HL-60/S4 treated with retinoic acid at 250 ng/mL for 4 days and 3 days (cell line): ENCODE data around the gene B4GALNT3.
"Not testable (repeated sequence)": the region's sequence is repeated elsewhere in the genome, so short reads cannot be mapped to it uniquely, and the experiment has no call there.

Experiments used
- in situ Hi-C: fragments of 300-500 bp; cut with MboI; formaldehyde crosslinking; loops from 2 replicates; pipeline ENCODE4 v1.7.0; 2022; ENCODE audit warnings: low sequenced_read_pairs

The B4GALNT3 gene

DNA sequence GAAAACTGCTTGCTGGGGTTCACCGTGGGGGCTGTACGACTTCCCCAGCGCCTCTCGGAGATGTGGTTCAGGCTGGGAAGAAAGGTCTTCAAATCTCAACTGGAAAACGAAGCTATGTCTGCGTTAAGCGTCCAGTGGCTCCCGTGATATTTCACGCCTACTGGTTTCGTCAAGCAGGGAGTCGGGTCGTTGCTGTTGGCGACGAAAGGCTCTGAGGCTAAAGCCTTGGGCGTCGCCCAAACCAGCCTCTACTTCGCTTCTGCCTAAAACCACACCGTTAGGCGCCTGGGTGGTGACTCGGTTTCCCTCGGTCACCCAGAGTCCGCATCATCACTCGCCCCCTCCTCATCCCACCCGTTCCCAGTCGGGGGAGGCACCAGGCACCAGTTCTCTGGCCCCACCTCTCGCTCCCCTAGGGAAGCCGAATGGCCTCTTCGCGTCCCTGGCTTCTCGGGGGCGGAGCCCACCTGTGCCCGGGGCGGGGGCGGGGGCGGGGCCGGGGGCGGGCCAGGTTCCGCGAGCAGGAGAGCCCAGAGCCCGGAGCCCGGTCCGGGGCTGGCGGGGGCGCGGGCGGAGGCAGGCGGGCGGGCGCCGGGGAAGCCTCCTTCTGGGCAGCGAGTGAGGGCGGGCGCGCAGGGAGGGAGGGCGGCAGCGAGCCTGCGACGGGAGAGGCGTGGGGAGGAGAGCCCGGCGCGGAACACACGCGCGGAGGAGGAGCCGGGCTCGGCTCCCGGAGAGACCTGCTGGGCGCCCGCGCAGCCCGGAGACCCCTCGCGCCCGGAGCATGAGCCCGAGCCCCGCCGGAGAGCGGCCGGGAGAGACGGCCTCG lies at the start of gene B4GALNT3:
Gene B4GALNT3 (plus strand): TSS at position 510 of the 829 bp plus-strand sequence. CDS start 438 bp downstream, outside the sequence.
- in situ Hi-C loops: loop anchor here (10.0 kb wide), 1 partner anchor 75 kb away; no protein-coding TSS in a partner anchor

DNA sequence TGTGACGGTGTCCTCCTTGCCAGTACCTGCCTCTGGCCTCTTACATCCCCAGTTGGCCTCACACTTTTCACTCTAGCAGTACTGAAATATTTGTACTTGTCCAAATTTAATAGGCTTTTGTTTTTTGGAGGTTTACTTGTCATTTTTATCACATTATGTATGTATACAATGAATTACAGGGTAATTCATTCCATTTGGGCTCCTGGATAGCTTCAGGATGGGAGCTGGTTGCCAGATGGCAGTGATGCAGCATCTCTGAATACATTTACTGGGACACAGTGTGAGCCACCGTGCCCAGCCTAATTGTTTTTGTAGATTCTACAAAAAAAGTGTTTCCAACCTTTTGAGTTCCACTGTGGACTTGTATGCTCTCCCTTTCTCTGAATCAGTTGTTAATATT lies 44.9 kb upstream of the B4GALNT3 start:
- in situ Hi-C loops: no loop called here

DNA sequence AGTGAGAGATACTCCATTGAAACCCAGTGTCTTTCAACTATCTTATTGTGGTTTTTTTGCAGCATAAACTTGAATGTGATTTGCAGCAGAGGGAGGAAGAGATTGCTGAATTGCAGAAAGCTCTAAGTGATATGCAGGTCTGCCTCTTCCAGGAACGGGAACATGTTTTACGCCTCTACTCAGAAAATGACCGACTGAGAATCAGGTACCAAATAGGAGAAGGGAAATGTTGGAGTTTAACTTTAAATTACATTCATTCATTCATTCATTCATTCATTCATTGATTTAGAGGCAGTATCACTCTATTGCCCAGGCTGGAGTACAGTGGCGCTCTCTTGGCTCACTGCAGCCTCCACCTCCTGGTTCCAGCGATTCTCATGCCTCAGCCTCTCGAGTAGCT lies 41.3 kb upstream of the B4GALNT3 start:
- in situ Hi-C loops: no loop called here

DNA sequence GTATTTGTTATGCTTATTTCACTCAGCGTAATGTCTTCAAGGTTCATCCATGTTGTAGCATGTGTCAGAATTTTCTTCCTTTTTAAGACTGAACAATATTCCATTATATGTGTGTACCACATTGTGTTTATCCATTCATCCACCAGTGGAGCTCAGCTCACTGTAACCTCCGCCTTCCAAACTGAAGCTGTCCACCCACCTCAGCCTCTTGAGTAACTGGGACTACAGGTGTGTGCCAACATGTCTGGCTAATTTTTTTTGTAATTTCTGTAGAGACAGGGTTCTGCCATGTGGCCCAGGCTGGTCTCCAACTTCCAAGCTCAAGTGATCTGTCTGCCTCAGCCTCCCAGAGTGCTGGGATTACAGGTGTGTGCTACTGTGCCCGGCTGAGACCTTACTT lies 37.2 kb upstream of the B4GALNT3 start:
- in situ Hi-C loops: no loop called here

DNA sequence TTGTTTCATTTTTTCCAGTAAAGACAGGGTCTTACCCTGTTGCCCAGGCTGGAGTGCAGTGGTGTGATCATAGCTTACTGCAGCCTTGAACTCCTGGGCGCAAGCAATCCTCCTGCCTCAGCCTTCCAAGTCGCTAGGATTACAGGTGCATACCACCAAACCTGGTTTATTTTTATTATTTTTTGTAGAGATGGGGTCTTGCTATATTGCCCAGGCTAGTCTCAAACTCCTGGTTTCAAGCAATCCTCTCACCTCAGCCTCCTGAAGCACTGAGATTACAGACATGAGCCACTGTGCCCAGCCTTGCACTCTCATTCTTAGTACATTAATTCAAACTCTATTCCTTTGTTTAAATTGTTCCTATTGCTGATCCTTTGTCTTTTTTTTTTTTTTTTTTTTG lies 24.0 kb upstream of the B4GALNT3 start:
- in situ Hi-C loops: not testable (repeated sequence)

DNA sequence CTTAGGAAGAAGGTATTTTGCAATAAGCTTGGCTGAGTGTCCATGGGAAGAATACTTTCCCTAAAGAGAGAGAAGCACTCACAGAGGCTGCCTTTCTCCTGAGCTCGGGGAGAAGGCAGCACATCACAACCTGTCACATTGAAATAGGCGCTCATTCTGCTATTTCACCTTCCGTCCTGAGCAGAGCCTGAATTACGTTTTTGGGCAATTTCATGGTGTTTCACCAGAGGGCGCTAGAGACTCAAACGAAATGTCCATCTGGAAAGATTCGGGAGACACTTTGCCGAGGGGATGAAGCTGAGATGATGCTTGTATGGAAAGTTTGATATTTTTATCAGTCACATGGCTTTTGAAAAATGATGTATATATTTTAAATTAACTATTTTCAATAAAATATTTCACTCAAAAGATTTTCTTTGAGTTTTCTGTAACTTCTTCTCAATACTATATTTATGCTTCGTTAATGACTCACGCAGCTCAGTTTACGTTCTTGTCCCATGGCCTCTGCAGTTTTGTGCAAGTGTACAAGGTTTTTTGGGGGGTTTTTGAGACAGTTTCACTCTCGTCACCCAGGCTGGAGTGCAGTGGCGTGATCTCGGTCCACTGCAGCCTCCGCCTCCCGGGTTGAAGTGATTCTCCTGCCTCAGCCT lies 17.4 kb upstream of the B4GALNT3 start:
- in situ Hi-C loops: no loop called here

DNA sequence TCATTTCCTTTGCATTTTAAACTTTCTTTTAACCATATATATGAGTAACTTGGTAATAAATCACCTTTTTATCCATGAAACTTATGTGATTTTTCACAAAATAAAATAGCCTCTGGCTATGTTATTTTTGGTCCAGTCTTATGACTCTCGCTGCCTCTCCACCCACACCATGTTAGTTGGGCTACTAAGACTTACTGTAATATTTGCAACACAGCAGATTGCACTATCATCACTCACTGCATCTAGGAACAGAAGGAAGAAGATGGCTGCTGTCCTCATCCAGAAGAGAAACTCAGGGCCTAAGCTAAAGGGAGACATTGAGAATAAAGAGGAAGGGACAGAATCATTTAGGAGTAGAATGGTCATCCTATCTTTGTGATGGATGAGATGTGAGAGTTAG lies 12.6 kb upstream of the B4GALNT3 start:
- in situ Hi-C loops: loop anchor here (5.0 kb wide), 1 partner anchor 105 kb away; no protein-coding TSS in a partner anchor

DNA sequence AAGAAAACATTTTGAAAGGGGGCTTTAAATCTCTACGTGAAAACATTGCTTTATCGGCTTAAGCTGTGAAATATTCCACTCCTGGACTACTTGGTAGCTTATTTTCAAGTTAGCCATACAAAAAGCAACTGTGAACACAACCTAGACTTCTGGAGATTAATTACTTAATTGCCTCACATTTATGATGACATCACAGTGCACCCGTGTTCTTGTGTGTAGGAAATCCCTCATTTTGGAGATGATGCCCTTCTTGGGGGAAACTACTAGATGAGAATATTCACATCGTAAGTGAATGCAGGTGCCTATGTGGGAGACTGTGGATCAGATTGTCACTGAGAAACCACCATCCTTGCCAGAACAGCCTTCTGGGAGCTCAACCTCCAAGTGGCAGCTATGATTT lies 10.5 kb upstream of the B4GALNT3 start:
- in situ Hi-C loops: loop anchor here (5.0 kb wide), 1 partner anchor 103 kb away; no protein-coding TSS in a partner anchor

DNA sequence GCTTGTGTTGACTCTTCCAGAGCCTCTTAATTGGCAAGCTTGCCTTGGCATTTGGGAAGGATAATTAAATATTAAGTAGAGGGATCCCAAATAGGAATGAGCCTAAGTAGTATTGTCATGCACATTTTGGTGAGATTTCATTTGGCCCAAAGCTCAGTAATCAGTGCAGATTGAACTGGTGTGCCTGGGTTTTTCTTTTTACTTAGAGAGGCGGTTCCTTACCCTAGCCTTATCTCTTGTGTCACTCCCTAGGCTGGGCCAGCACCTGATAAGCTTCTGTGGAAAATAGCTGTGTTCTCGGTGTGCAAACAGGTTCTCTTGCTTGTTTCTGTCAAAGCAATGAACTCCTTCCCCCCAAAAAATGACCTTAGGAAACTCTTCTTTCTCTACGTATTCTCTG lies 9.3 kb upstream of the B4GALNT3 start:
- in situ Hi-C loops: loop anchor here (10.0 kb wide), 1 partner anchor 84 kb away; no protein-coding TSS in a partner anchor

DNA sequence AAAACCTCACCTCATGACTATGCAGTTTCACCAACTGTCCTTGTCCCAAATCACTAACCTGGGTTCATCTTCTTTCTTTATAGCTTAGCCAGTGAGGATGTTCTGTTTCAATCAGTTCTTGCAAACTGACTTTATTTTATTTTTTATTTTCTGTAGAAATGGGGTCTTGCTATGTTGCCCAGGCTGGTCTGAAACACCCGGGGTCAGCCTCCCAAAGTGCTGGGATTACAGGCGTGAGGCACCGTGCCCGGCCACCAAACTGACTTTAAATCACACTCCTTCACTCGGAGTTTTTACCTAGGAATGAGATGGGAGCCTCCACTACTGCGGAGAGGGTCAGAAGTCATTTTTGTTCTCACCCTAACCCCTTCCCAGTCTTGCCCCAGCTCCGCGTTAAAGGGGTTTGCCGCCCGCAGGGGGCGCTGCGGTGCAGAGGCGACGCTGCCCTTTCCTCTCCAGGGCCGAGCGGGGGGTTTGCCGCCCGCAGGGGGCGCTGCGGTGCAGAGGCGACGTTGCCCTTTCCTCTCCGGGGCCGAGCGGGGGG lies 7.0 kb upstream of the B4GALNT3 start:
- in situ Hi-C loops: loop anchor here (10.0 kb wide), 1 partner anchor 82 kb away; no protein-coding TSS in a partner anchor

DNA sequence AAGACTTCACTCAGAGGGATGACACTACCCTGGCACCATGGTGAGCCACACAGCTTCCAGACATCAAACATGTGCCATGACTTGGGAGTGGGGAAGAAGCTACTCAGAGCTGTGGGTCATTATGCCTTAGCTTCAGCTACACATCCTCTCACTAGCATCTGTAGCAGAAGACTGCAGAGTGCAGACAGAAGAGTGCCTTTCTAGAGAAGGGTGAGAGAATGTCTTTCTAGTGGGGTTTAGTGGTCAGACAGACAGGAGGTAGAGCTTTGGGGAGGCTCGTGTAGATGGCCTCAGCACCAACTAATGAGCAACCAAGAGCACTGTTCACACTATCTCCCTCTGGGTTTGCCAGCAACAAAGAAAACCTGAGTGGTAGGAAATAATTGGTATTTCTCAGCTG lies 4.9 kb upstream of the B4GALNT3 start:
- in situ Hi-C loops: loop anchor here (10.0 kb wide), 1 partner anchor 80 kb away; no protein-coding TSS in a partner anchor

DNA sequence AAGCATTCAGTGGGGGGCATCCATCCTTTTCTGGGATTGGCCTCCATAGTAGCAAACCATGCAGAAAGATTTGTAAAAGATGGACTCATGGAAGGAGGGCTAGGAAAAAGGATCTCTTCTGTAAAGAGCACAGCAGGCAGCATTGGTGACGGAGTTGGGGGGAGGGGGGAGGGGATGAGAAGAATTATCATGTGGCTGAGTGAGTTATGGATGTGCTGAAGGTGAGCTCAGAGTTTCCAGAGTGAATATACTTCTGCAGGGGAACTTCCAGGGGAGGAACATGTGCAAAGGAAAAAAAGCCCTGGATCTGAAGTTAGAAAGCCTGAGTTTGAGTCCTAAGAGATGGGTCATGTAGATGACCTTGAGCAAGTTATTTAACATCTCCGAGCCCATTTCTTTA lies 3.9 kb upstream of the B4GALNT3 start:
- in situ Hi-C loops: loop anchor here (10.0 kb wide), 1 partner anchor 79 kb away; no protein-coding TSS in a partner anchor

DNA sequence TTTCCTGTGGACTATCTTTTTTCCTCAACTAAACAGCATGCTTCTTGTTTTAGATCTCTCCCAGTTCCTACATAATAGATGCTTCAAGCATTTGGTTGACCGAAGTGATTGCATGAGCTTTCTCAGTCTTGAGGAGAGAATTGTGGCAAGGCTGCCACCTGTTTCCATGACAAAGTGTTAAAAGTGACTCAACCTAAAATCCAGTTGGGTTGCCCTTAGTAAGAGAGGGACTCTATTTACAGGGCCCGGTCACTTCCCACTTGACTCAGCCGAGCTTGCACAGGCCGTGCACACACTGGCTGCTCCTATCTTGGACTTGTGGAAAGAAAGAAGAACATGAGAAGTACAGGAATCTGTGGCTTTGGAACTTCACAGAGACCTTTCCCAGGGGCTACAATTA lies 2.1 kb upstream of the B4GALNT3 start:
- in situ Hi-C loops: loop anchor here (10.0 kb wide), 1 partner anchor 77 kb away; no protein-coding TSS in a partner anchor

DNA sequence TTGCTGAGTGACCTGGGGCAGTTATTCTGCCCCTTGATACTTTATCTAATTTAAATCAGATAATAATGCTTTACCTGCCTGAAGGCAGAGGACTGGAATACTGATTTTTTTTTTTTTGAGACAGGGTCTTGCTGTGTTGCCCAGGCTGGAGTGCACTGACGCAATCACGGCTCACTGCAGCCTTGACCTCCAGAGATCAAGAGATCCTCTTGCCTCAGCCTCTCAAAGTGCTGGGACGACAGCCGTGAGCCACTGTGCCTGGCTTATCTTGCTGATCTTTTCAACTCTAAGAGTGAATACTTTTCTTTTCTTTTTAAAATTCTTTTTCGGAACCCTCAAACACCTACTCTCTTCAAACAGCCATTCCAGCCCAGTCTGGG lies 699 bp upstream of the B4GALNT3 start:
- in situ Hi-C loops: loop anchor here (10.0 kb wide), 1 partner anchor 76 kb away; no protein-coding TSS in a partner anchor

DNA sequence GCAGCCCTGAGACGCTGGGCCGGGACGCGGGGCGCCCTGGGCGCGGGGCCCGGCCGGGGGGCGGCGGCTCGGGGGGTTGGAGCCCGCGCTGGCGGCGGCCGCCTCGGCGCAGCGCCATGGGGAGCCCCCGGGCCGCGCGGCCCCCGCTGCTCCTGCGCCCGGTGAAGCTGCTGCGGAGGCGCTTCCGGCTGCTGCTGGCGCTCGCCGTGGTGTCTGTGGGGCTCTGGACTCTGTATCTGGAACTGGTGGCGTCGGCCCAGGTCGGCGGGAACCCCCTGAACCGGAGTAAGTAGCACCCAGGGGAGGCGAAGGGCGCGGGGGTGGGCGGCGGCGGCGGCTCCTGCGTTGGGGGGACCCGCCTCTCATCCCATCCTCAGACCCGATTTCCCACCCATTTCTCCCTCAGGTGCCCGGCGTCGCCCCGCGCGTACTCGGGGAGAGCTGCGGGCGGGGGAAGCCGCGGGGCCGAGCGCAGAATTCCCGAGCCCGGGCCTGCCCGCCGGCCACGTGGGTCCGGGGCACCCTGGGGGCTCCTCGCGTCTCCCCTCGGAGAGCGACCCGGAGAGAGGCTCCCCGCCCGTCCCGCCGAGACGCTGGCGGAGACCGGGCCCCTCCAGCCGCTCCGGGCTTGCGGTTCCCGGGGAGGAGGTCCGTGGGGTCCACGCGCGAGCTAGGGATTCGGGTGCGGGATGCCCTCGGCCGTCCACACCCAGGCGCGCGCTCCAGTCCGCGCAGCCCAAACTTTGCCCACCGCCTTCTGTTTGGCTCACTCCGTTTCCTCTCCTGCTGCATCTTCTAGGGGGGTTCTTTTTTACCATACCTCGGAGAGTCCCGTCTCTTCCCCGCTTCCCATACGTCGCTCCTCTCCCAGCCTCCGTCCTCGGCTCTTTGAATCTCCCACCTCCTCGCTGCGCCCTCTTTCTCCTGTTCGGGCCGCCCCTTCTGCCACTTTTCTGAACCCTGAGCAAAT lies 807 bp downstream of the B4GALNT3 start:
- in situ Hi-C loops: no loop called here

DNA sequence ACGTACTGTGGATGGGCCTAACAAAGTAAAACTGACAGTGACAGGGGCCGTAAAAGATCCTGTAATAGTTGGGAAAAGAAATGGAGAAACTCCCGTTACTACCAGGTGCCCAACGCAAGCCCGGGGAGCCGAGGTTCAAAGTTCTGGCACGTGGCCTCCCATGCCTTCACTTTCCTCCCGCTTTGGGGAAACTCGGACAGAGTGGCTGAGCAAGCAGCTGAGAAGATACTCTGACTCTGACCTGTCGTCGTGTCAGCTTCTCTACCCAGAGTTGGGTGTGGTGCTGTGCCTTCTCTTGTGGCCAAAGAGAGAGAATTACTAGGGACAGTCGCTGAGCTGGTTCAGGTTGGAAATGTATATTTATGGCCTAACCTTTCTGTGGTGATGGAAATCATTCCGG lies 1.7 kb downstream of the B4GALNT3 start:
- in situ Hi-C loops: no loop called here

DNA sequence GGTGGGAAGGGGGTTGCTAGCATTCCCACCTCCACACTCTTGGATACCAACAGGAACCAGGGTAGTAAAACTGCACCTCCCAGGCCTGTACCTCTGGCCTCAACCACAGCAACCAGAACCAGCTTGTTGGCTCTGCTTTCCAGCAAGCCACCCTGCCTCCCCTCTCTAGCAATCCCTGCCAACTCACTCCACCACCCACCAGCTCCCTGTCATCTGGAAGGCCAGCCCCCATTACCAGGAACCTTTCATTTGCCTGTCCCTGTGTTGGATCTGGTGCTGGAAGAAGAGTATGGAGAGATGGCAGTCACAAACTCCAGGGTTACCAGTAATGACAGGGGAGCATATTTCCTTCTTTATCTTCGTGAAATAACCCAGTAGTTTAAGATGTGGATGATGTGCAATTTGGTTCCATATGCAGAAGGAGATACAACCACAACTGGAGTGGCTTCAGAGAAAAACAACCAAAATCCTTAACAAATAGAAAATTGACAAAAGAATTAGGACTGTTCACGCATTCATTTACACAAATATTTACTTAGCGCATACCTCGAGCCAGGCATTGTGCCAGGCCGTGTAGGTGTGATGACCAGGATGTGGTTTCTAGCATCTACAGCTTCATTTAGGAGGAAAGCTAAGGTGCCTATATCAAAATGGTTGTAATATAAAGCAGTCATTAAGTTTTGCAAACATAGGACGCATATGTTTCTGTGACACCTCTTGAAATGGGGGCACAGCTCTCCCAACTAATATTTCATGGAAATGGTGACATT lies 3.4 kb downstream of the B4GALNT3 start:
- in situ Hi-C loops: no loop called here

DNA sequence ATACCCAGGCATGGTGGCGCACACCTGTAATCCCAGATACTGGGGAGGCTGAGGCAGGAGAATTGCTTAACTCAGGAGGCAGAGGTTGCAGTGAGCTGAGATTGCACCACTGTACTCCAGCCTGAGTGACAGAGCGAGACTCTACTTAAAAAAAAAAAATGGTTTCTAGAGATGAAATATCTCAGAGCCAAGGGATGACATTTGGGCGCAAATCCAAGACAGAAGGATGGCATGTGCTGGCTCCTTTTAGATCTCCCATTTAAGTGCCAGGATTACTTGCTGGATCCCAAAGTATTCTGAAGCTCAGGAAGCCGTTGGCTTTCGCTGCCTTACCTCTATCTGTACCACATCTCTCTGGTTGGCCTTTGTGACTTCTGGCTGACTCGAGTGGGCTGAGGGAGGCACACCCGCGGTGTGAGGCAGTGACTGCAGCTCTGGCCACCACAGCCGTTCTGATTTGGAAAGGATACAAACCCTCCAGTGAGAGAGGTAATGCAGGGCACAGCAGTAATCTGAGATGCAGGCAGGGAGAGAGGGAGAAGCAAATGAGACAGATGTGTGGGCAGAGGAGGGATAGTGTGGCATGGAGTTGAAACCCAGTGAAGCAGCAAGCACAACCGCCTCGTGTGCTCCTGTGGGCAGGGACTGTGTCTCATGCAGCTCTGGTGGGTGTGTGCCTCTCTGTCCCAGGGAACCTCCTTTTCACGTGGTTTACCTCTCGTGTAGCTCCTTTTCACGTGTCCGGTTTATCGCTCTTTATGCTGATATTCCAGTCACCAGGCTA lies 4.9 kb downstream of the B4GALNT3 start:
- in situ Hi-C loops: no loop called here

DNA sequence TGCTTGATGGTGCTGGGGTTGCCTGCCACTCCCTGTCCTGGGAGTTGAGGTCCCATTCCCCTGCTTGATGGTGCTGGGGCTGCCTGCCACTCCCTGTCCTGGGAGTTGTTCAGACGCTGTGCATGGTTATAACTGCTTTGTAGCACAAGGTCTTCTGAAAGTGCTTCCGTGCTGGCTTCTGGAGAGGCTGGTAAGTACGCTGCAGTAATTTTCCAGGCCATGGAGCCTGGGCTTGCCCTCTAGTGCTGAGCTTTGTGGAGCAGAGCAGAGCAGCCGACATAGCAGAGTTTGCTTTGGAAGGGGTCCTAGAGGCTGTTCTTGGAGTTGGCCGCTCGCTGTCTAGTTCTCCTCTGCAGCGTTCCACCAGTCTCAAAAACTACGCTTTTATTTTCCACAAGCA lies 6.3 kb downstream of the B4GALNT3 start:
- in situ Hi-C loops: no loop called here
